Choroid plexus epithelial cell (primary cell): Measurements from ENCODE around the gene ADARB1.

Experiments
- DNase-seq: peaks from one replicate; pipeline ENCODE4 v3.0.0-alpha.2; 2010; ENCODE audit warnings: low read depth
- H3K4me3 ChIP-seq: 2 replicates; pipeline ENCODE4 v1.5.1; 2011; ENCODE audit warnings: low read depth, mild to moderate bottlenecking, control low read depth, low read length, moderate library complexity
- TF ChIP-seq, protein P1 (sequence below): conservative IDR thresholded peaks from 2 replicates; pipeline ENCODE4 v1.5.1; 2011; ENCODE audit warnings: low read depth, mild to moderate bottlenecking, control low read depth, inconsistent platforms, low read length, moderate library complexity

ADARB1 gene

GRCh38 chr21:45226540-45227326 lies 152.4 kb downstream of the ADARB1 start:
- DNase-seq, result no peak
- no peak overlapping the region for H3K4me3 ChIP-seq
- TF ChIP-seq, protein P1, sequence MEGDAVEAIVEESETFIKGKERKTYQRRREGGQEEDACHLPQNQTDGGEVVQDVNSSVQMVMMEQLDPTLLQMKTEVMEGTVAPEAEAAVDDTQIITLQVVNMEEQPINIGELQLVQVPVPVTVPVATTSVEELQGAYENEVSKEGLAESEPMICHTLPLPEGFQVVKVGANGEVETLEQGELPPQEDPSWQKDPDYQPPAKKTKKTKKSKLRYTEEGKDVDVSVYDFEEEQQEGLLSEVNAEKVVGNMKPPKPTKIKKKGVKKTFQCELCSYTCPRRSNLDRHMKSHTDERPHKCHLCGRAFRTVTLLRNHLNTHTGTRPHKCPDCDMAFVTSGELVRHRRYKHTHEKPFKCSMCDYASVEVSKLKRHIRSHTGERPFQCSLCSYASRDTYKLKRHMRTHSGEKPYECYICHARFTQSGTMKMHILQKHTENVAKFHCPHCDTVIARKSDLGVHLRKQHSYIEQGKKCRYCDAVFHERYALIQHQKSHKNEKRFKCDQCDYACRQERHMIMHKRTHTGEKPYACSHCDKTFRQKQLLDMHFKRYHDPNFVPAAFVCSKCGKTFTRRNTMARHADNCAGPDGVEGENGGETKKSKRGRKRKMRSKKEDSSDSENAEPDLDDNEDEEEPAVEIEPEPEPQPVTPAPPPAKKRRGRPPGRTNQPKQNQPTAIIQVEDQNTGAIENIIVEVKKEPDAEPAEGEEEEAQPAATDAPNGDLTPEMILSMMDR, result no peak

- no peak for DNase-seq
- H3K4me3 ChIP-seq, result no peak overlapping the region
- TF ChIP-seq, protein P1, result no peak
Observed at GRCh38 chr21:45227735-45228134, 153.4 kb downstream of the ADARB1 start.

DNA sequence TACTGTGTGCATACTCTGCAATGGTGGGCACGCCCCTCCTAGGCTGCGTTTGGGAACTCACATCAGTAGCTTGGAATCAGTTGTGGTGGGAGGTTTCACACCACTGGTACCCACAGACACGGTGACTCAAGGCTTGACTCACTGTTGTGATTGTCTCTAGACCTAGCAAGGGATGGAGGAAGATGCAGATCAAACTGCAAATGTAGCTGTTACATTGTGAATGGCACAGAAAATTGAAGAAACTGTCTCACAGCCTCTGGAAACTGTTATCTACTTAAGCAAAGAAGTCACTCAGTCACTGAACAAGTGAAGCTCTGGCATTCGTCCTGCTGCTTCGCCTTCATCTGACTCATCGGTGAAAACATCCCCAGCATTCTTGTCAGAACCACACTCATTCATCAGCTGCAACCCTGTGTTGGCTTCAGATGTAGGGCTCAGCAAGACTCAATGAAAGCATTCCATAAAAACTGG lies 153.8 kb downstream of the ADARB1 start:
- TF ChIP-seq, protein P1, result no peak
- no peak overlapping the region for H3K4me3 ChIP-seq
- peak; percentile 98 for DNase-seq

DNA sequence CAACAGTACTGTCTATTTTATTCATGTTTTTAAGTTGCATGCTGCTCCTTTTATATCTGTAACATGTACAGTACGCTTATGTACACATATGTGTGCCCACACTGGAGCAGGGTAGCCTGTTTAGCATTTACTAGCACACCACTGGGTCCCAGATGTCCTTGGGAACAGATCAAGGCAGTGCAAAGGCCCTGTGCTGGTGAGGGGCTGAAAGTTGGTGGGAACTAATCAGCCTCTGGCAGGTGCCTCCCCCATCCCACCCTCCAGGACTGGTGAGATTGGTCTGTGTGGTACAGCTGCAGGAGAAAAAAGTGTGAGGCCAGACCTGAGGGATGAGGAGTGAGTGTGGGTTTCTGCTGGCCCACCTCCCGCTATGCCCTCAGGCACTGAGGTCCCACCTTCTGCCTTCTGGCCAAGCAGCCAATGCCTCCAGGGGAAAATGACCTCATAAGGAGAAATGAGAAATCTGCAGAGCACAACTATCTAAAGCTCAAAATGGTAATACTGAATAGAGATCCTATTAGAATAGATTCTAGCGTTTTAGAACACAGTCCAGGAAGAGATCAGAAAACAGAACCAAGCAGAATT lies 154.4 kb downstream of the ADARB1 start:
- TF ChIP-seq, protein P1, result no peak
- no peak for DNase-seq
- H3K4me3 ChIP-seq, result no peak overlapping the region

DNA sequence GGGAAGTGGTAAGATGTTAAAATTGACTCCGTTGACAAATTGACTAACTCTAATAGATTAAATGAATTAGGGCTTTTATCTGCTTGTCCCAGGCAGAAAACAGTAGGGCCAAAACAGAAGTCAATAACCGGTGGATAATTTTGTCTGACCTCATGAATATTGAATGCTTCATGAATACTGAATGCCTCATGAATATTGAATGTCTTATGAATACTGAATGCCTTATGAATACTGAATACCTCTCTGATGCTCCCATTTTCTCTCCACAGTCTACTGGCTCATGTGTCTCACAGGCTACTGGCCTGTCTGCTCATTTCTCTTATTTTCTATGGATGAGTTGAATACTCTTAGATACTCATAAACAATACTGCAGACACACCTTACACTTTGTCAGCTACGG lies 157.3 kb downstream of the ADARB1 start:
- H3K4me3 ChIP-seq, result no peak overlapping the region
- TF ChIP-seq, protein P1, result no peak
- DNase-seq, result no peak

DNA sequence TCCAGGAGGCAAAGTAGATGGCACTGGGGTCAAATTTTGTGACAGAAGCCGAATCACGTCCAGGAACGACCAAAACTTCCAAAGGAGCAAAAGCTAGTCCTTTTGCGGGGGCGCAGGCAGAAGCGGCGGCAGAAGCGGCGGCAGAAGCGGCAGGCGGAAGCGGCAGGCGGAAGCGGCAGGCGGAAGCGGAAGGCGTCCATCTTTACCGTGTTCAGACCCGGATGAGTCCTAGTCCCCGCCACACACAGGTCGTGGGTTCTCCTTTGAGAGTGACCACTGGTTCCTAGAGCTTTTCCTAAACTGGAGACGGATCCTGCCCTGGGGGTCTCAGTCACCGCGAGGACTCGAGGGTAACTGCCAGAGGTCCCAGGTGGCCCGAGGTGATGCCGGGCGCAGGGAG lies 159.7 kb downstream of the ADARB1 start:
- TF ChIP-seq, protein P1, result no peak
- no peak for DNase-seq
- H3K4me3 ChIP-seq, result no peak overlapping the region

- TF ChIP-seq, protein P1, result no peak
- DNase-seq, result no peak
- no peak overlapping the region for H3K4me3 ChIP-seq
Observed at GRCh38 chr21:45234965-45235364, 160.6 kb downstream of the ADARB1 start.
